ENCODE data around the gene SLA2.

GRCh38 chr20:36647196-36648121, 1.5 kb upstream of the SLA2 start:
- no peak for TF ChIP-seq CTCF (conservative IDR thresholded peaks at IDR 0.05)
- no peak for TF ChIP-seq EZH2 (IDR thresholded peaks at IDR 0.05; ENCODE audit: low read depth)

Measured in PC-9 (cell line).